T-helper 1 cell treated with Interleukin-12 subunit alpha and Interleukin-12 subunit beta and Interleukin-4 antibody, amounts not matched to agents 30 ng/mL and 1 ng/mL, for 36 hours (primary cell): Measurements from ENCODE around the gene CYP20A1. TPM values are rescaled to one million over a fixed set of nuclear protein-coding genes. Genes with fewer than 3 reads are reported as not detected.
"Not testable (repeated sequence)": the region's sequence is repeated elsewhere in the genome, so short reads cannot be mapped to it uniquely, and the experiment has no call there.

Experiments used
- intact Hi-C: fragments of 100-400 bp; cut with micrococcal nuclease; formaldehyde crosslinking; loops from one replicate; pipeline ENCODE4 v1.15.1; 2024
- total RNA-seq: library from RNA; stranded (reverse); gene quantifications from 2 replicates; pipeline ENCODE4 v1.2.3, GENCODE V29; 2022

The CYP20A1 gene
- 25.0 and 26.5 TPM in 2 replicates for total RNA-seq

GRCh38 chr2:203238704-203239526 lies at the start of gene CYP20A1:
CYP20A1 (plus strand) TSS chr2:203239018; CDS start chr2:203239063, 45 bp downstream.
- intact Hi-C loops = loop anchor here (1.0 to 5.0 kb wide), 18 partner anchors 14 to 973 kb away; partner anchors contain the start of genes ABI2, BMPR2, CD28 and FAM117B

GRCh38 chr2:203190547-203190946 lies 48.3 kb upstream of the CYP20A1 start:
- intact Hi-C loops = not testable (repeated sequence)

- intact Hi-C loops = not testable (repeated sequence)
These were observed 47.8 kb upstream of the CYP20A1 start for GRCh38 chr2:203191026-203191425.

GRCh38 chr2:203191961-203192360 lies 46.9 kb upstream of the CYP20A1 start:
- intact Hi-C loops = no loop called here

GRCh38 chr2:203195331-203196036 lies 43.3 kb upstream of the CYP20A1 start:
- intact Hi-C loops = no loop called here

GRCh38 chr2:203200866-203201265 lies 38.0 kb upstream of the CYP20A1 start:
- intact Hi-C loops = no loop called here

- intact Hi-C loops = no loop called here
These were observed 37.4 kb upstream of the CYP20A1 start for GRCh38 chr2:203201426-203201825.

- intact Hi-C loops = no loop called here
These were observed 29.3 kb upstream of the CYP20A1 start for GRCh38 chr2:203209538-203209937.

- intact Hi-C loops = loop anchor here (1.0 kb wide), 5 partner anchors 13 to 684 kb away; no protein-coding TSS in a partner anchor
These were observed 13.3 kb upstream of the CYP20A1 start for GRCh38 chr2:203225423-203226039.

GRCh38 chr2:203229674-203230073 lies 9.1 kb upstream of the CYP20A1 start:
- intact Hi-C loops = not testable (repeated sequence)

- intact Hi-C loops = loop anchor here (1.0 to 5.0 kb wide), 12 partner anchors 12 to 861 kb away; partner anchors contain the start of genes ABI2, BMPR2, CD28 and ICA1L
These were observed 1.2 kb upstream of the CYP20A1 start for GRCh38 chr2:203237346-203238238.

GRCh38 chr2:203238292-203238703 lies 520 bp upstream of the CYP20A1 start:
- intact Hi-C loops = loop anchor here (1.0 to 5.0 kb wide), 12 partner anchors 13 to 862 kb away; partner anchors contain the start of genes ABI2, BMPR2, CD28 and ICA1L

- intact Hi-C loops = loop anchor here (1.0 kb wide), 1 partner anchor 571 kb away; no protein-coding TSS in a partner anchor
These were observed 1.7 kb downstream of the CYP20A1 start for GRCh38 chr2:203240491-203240890.

- intact Hi-C loops = no loop called here
These were observed 3.7 kb downstream of the CYP20A1 start for GRCh38 chr2:203242518-203242917.

- intact Hi-C loops = no loop called here
These were observed 7.8 kb downstream of the CYP20A1 start for GRCh38 chr2:203246646-203247045.

GRCh38 chr2:203252818-203253217 lies 14.0 kb downstream of the CYP20A1 start:
- intact Hi-C loops = no loop called here

GRCh38 chr2:203253422-203254095 lies 14.7 kb downstream of the CYP20A1 start:
- intact Hi-C loops = not testable (repeated sequence)

- intact Hi-C loops = no loop called here
These were observed 22.7 kb downstream of the CYP20A1 start for GRCh38 chr2:203261326-203262159.

GRCh38 chr2:203279288-203279687 lies 40.5 kb downstream of the CYP20A1 start:
- intact Hi-C loops = no loop called here
